ENCODE results near the gene IFIT1. TPM values are rescaled to one million over a fixed set of nuclear protein-coding genes. Genes with fewer than 3 reads are reported as not detected.

IFIT1 gene
- total and polyA plus RNA-seq, 2 experiments from 2014 or later: 1.5 to 3.9 TPM

DNA sequence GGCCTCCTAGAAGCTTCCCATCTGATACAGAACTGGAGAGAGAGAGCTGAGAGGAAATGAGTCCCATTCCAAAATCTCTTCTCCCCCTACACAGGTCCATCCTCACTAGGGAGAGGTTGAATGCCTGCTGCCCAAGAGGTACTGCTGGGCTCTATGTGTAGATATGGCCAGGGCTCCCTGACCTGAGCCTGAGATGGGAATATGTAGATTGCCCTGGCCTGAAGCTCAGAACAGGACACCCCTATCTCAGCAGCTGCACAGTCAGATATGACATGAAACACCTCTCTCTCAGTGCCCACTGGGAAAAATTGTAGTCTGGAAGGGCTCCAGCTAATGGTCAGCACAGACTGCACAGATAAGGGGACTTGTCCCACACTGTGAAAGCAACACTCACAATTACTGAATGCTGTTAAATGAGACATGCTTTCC lies 17.7 kb upstream of the IFIT1 start:
- H3K36me3 ChIP-seq (ENCODE audit: insufficient read depth): no peaks in the 10 kb centered on the region
- peaks cover 9% of the 10 kb centered on the region for H3K4me1 Mint-ChIP-seq
- no peak overlapping the region for H3K27ac ChIP-seq (ENCODE audit: low read depth)
- TF ChIP-seq, protein P1, sequence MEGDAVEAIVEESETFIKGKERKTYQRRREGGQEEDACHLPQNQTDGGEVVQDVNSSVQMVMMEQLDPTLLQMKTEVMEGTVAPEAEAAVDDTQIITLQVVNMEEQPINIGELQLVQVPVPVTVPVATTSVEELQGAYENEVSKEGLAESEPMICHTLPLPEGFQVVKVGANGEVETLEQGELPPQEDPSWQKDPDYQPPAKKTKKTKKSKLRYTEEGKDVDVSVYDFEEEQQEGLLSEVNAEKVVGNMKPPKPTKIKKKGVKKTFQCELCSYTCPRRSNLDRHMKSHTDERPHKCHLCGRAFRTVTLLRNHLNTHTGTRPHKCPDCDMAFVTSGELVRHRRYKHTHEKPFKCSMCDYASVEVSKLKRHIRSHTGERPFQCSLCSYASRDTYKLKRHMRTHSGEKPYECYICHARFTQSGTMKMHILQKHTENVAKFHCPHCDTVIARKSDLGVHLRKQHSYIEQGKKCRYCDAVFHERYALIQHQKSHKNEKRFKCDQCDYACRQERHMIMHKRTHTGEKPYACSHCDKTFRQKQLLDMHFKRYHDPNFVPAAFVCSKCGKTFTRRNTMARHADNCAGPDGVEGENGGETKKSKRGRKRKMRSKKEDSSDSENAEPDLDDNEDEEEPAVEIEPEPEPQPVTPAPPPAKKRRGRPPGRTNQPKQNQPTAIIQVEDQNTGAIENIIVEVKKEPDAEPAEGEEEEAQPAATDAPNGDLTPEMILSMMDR (conservative IDR thresholded peaks at IDR 0.05; ENCODE audit: low read depth in 2 of 2): no peak
- TF ChIP-seq EZH2 (IDR thresholded peaks at IDR 0.05; ENCODE audit: low read depth, unreplicated experiment): no peak
- TF ChIP-seq ZNF114 (CRISPR knock-in tag; IDR thresholded peaks at IDR 0.05): no peak
- no peak for TF ChIP-seq NANOG (IDR thresholded peaks at IDR 0.05; ENCODE audit: borderline replicate concordance)
- no peaks in the 10 kb centered on the region for H3K27me3 Mint-ChIP-seq (ENCODE audit: insufficient read depth, low read depth, poor library complexity)
- no peaks in the 10 kb centered on the region for H3K36me3 Mint-ChIP-seq (ENCODE audit: low read depth)
- H3K4me3 ChIP-seq: no peak overlapping the region
- H3K4me2 ChIP-seq: no peak overlapping the region
- peaks cover 5% of the 10 kb centered on the region; the same call in 1 of the 2 replicates for H3K4me1 ChIP-seq (ENCODE audit: insufficient read depth)
- H3F3A ChIP-seq (replicated peaks; ENCODE audit: low read depth): no peaks in the 10 kb centered on the region
- H3K27me3 ChIP-seq (ENCODE audit: insufficient read depth): no peaks in the 10 kb centered on the region
- H4K20me1 ChIP-seq (replicated peaks; ENCODE audit: insufficient read depth): no peaks in the 10 kb centered on the region
- ATAC-seq: no peak
- no peak for DNase-seq (ENCODE audit: low spot score)
- no peaks in the 10 kb centered on the region for H3K79me2 ChIP-seq (replicated peaks; ENCODE audit: insufficient read depth)
- H3K9me2 ChIP-seq (ENCODE audit: insufficient read depth): no peaks in the 10 kb centered on the region; the same call in 1 of the 2 replicates
- no peak overlapping the region for H2AFZ ChIP-seq
- no peaks in the 10 kb centered on the region for H3K9me3 Mint-ChIP-seq
- H3K27ac Mint-ChIP-seq: no peak overlapping the region
- no peak overlapping the region for H3K4me3 Mint-ChIP-seq

- Histone ChIP-seq H3K27me3 (ENCODE audit: insufficient read depth) (no peaks in the 10 kb centered on the region), H3K4me2 (peak within 1 kb of the TSS; percentile 58; the same call in 1 of the 2 replicates), H3F3A (replicated peaks; ENCODE audit: low read depth) (no peaks in the 10 kb centered on the region), H4K20me1 (replicated peaks; ENCODE audit: insufficient read depth) (no peaks in the 10 kb centered on the region), H3K9me2 (ENCODE audit: insufficient read depth) (no peaks in the 10 kb centered on the region; the same call in 1 of the 2 replicates), H3K4me1 (ENCODE audit: insufficient read depth) (peaks cover 5% of the 10 kb centered on the region; the same call in 1 of the 2 replicates), H3K27ac (ENCODE audit: low read depth) (no peak within 1 kb of the TSS), H3K4me3 (no peak within 1 kb of the TSS), H2AFZ (peak within 1 kb of the TSS; percentile 60), H3K79me2 (replicated peaks; ENCODE audit: insufficient read depth) (no peaks in the 10 kb centered on the region), H3K36me3 (ENCODE audit: insufficient read depth) (no peaks in the 10 kb centered on the region)
- no peak within 1 kb of the TSS for H3K4me3 Mint-ChIP-seq
- no peak within 1 kb of the TSS for H3K27ac Mint-ChIP-seq
- no peaks in the 10 kb centered on the region for H3K27me3 Mint-ChIP-seq (ENCODE audit: insufficient read depth, low read depth, poor library complexity)
- peak; percentile 80 for ATAC-seq
- TF ChIP-seq ZNF114 (CRISPR knock-in tag; IDR thresholded peaks at IDR 0.05) (no peak), REST (IDR thresholded peaks at IDR 0.05; ENCODE audit: unreplicated experiment) (peak; percentile 21), NANOG (IDR thresholded peaks at IDR 0.05; ENCODE audit: borderline replicate concordance) (no peak), POLR2AphosphoS5 (IDR thresholded peaks at IDR 0.05; ENCODE audit: low read depth) (no peak), STAT1 (IDR thresholded peaks at IDR 0.05; ENCODE audit: unreplicated experiment) (no peak)
- TF ChIP-seq, protein P1 (conservative IDR thresholded peaks at IDR 0.05; ENCODE audit: low read depth in 2 of 2): no peak
- H3K36me3 Mint-ChIP-seq (ENCODE audit: low read depth): no peaks in the 10 kb centered on the region
- peak; percentile 39 for DNase-seq (ENCODE audit: low spot score)
- no peaks in the 10 kb centered on the region for H3K9me3 Mint-ChIP-seq
- peaks cover 9% of the 10 kb centered on the region for H3K4me1 Mint-ChIP-seq
These were observed 14.5 kb upstream of the IFIT1 start, which contains the start of gene IFIT1B for GRCh38 chr10:89377705-89378637. TSS of gene IFIT1B (plus strand) at chr10:89378056. CDS start at chr10:89378136, 80 bp downstream.
